ENCODE results near the gene CNTN1. TPM values are rescaled to one million over a fixed set of nuclear protein-coding genes. Genes with fewer than 3 reads are reported as not detected.

CNTN1 gene
- total and polyA plus RNA-seq, 10 of the 15 experiments (the other 5 are each of a cell fraction or from before 2014, with no cell fraction given), result 0.06 to 0.14 TPM; not detected in 8

DNA sequence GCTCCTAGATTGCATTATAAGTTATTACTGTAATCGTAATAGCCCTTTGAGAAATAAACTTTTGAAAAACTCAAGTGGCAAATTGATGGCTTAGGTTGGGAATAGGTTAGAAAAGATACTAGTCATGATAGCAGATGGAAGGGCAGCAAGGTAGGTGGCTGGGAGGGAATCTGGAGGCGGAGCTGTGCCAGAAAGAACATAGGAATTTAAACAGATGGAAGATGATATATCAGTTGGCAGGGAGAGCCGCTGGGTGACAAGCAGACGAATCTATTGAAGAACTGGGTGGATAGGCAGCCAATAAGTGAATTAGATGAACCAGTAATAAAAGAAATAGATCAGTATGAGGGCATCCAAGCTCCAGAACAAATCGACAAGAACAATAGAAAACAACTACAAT is 142.1 kb downstream of the CNTN1 start (continued):
- TF ChIP-seq, protein P1, sequence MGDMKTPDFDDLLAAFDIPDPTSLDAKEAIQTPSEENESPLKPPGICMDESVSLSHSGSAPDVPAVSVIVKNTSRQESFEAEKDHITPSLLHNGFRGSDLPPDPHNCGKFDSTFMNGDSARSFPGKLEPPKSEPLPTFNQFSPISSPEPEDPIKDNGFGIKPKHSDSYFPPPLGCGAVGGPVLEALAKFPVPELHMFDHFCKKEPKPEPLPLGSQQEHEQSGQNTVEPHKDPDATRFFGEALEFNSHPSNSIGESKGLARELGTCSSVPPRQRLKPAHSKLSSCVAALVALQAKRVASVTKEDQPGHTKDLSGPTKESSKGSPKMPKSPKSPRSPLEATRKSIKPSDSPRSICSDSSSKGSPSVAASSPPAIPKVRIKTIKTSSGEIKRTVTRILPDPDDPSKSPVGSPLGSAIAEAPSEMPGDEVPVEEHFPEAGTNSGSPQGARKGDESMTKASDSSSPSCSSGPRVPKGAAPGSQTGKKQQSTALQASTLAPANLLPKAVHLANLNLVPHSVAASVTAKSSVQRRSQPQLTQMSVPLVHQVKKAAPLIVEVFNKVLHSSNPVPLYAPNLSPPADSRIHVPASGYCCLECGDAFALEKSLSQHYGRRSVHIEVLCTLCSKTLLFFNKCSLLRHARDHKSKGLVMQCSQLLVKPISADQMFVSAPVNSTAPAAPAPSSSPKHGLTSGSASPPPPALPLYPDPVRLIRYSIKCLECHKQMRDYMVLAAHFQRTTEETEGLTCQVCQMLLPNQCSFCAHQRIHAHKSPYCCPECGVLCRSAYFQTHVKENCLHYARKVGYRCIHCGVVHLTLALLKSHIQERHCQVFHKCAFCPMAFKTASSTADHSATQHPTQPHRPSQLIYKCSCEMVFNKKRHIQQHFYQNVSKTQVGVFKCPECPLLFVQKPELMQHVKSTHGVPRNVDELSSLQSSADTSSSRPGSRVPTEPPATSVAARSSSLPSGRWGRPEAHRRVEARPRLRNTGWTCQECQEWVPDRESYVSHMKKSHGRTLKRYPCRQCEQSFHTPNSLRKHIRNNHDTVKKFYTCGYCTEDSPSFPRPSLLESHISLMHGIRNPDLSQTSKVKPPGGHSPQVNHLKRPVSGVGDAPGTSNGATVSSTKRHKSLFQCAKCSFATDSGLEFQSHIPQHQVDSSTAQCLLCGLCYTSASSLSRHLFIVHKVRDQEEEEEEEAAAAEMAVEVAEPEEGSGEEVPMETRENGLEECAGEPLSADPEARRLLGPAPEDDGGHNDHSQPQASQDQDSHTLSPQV (IDR thresholded peaks at IDR 0.05), result no peak
- TF ChIP-seq EP300 (IDR thresholded peaks at IDR 0.05; ENCODE audit: borderline replicate concordance in 1 of 2, control insufficient read depth in 1 of 2, low read depth in 2 of 2, low read length in 2 of 2) (no peak), YBX1 (IDR thresholded peaks at IDR 0.05) (no peak), TCF12 (IDR thresholded peaks at IDR 0.05; ENCODE audit: low read depth, low read length) (no peak)

DNA sequence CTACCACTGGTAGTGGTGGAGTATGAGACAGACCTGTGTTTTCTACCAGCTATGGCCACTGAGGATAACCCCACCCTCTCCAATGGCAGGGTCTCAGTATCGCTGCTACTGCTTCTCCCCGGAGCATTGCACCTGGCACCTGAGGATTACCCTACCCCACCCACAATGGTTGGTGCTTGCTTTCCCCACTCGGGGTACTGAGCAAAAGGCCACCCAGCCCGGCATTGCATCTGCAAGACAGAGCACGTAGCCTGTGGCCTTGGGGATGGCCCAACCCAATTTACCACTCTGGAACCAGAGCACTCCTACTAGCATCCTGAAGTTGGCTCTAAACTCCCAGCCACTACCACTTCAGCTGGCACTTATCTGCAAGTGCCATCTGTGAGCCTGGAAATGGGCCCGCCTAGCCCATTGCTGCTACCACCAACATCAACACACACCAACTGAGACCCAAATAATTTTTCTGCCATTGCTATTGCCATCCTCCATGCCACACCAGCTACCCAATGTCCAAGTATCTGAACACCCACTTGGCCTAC is 145.7 kb downstream of the CNTN1 start:
- BruUV-seq (replicated peaks), result no TSS peak
- POLR2A ChIA-PET, result no interaction called here
- CTCF ChIA-PET, result no interaction called here
- no peaks in the 10 kb centered on the region for H4K20me1 ChIP-seq (ENCODE audit: control insufficient read depth, insufficient read depth)
- in situ Hi-C loops (cut with MboI) (no loop called here), intact Hi-C loops (cut with micrococcal nuclease; ENCODE audit: unreplicated experiment) (no loop called here)
- no peaks in the 10 kb centered on the region for H3K36me3 ChIP-seq (ENCODE audit: control insufficient read depth in 2 of 2, insufficient read depth in 2 of 2, low read length in 1 of 2)
- RAD21 ChIA-PET (ENCODE audit: unreplicated experiment), result no interaction called here
- H3K27me3 ChIP-seq (replicated peaks in 1 of 2; ENCODE audit: control insufficient read depth in 2 of 2, insufficient read depth in 2 of 2, low read length in 1 of 2), result no peaks in the 10 kb centered on the region
- no peak overlapping the region for H3K9ac ChIP-seq (ENCODE audit: control insufficient read depth, insufficient read depth, low read length)
- H3K79me2 ChIP-seq (ENCODE audit: control insufficient read depth, insufficient read depth, low read length), result no peaks in the 10 kb centered on the region
- FAIRE-seq (no peak), DNase-seq (ENCODE audit: low read depth, low spot score) (no peak), ATAC-seq (no peak)
- H2AFZ ChIP-seq (ENCODE audit: control insufficient read depth, low read depth, low read length), result no peak overlapping the region
- no peak overlapping the region for H3K4me2 ChIP-seq (ENCODE audit: control insufficient read depth, insufficient read depth)
- 40% methylated on average over 6 of the region's 6 CpGs for WGBS (ENCODE audit: insufficient coverage, insufficient replicate concordance, low lambda C conversion rate, missing lambda C conversion rate)
- H3K4me1 ChIP-seq (ENCODE audit: control insufficient read depth, insufficient read depth, low read length), result no peaks in the 10 kb centered on the region
- H3K9me3 ChIP-seq (replicated peaks; ENCODE audit: control insufficient read depth, insufficient read depth, low read length), result no peaks in the 10 kb centered on the region
- no peak overlapping the region for H3K27ac ChIP-seq (ENCODE audit: control insufficient read depth, insufficient read depth)
- SMC1A ChIA-PET (ENCODE audit: uncharacterized antibody, unreplicated experiment), result no interaction called here
- no peak overlapping the region for H3K4me3 ChIP-seq
- TF ChIP-seq, protein P2, sequence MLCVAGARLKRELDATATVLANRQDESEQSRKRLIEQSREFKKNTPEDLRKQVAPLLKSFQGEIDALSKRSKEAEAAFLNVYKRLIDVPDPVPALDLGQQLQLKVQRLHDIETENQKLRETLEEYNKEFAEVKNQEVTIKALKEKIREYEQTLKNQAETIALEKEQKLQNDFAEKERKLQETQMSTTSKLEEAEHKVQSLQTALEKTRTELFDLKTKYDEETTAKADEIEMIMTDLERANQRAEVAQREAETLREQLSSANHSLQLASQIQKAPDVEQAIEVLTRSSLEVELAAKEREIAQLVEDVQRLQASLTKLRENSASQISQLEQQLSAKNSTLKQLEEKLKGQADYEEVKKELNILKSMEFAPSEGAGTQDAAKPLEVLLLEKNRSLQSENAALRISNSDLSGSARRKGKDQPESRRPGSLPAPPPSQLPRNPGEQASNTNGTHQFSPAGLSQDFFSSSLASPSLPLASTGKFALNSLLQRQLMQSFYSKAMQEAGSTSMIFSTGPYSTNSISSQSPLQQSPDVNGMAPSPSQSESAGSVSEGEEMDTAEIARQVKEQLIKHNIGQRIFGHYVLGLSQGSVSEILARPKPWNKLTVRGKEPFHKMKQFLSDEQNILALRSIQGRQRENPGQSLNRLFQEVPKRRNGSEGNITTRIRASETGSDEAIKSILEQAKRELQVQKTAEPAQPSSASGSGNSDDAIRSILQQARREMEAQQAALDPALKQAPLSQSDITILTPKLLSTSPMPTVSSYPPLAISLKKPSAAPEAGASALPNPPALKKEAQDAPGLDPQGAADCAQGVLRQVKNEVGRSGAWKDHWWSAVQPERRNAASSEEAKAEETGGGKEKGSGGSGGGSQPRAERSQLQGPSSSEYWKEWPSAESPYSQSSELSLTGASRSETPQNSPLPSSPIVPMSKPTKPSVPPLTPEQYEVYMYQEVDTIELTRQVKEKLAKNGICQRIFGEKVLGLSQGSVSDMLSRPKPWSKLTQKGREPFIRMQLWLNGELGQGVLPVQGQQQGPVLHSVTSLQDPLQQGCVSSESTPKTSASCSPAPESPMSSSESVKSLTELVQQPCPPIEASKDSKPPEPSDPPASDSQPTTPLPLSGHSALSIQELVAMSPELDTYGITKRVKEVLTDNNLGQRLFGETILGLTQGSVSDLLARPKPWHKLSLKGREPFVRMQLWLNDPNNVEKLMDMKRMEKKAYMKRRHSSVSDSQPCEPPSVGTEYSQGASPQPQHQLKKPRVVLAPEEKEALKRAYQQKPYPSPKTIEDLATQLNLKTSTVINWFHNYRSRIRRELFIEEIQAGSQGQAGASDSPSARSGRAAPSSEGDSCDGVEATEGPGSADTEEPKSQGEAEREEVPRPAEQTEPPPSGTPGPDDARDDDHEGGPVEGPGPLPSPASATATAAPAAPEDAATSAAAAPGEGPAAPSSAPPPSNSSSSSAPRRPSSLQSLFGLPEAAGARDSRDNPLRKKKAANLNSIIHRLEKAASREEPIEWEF (IDR thresholded peaks at IDR 0.05; ENCODE audit: insufficient replicate concordance, low read depth, low read length), result no peak
- TF ChIP-seq CBFB (IDR thresholded peaks at IDR 0.05; ENCODE audit: low read depth), result no peak
- TF ChIP-seq JUNB (IDR thresholded peaks at IDR 0.05), result no peak
- TF ChIP-seq, protein P1 (IDR thresholded peaks at IDR 0.05), result no peak
- TF ChIP-seq MYC (IDR thresholded peaks at IDR 0.05; ENCODE audit: insufficient read depth, insufficient read length, insufficient replicate concordance, low read length, severe bottlenecking), result no peak
